22Rv1 (cell line): ENCODE measurements around the gene DCDC1.

ENCODE experiments used
- H3K27ac ChIP-seq: fragments of 450-650 bp; 2 replicates; pipeline ENCODE4 v1.5.1; 2017
- ZFX ChIP-seq: fragments of 450-650 bp; IDR thresholded peaks from 2 replicates; pipeline ENCODE4 v1.6.1; 2017; ENCODE audit warnings: antibody characterized with exemption, borderline replicate concordance
- TF ChIP-seq, protein P1 (sequence below): fragments of 450-650 bp; IDR thresholded peaks from 2 replicates; pipeline ENCODE4 v1.5.1; 2017; ENCODE audit warnings: mild to moderate bottlenecking

The DCDC1 gene

DNA sequence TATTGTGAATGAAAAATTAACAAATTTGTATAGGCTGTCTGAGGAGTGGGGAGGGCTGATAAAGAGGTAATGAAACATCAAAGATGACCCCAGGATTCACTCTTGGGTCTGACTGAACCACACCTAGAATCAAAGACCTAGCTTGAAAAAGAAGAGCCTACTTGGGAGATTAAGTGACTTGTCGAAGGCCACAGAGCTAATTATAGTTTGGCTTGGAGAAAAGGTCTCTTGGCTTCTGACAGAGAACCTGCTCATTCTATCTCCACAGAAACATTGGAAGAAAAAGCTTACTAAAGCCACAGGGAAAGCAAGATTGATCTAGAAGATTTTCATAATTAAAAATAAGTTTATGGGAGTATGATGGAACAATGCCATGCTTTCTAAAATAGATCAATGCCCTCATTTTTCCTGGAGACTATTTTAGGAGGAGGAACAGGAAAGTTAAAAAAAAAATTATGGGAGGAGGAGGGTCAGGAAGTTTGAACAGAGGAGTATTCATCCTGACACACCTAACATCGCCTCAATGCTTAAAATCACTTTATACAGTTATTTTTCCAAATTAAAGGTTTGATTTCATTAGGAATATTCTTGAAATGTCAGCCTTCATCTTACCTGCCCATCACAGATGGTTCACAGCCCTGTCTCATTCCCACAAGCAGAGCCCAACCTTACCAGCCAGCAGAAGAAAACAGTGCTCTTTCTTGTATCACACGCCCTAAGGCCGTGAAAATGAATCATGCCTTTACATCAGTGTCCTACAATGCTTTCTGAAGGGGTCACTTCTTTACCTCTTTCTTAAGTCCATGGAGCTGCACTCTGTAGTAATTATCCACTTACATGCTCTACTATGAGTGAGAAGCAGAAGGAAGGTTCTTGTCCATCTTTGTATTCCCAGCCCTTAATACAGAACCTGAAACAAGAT is 552.3 kb downstream of the DCDC1 start:
- H3K27ac ChIP-seq = no peak overlapping the region
- no peak for TF ChIP-seq ZFX
- TF ChIP-seq, protein P1, sequence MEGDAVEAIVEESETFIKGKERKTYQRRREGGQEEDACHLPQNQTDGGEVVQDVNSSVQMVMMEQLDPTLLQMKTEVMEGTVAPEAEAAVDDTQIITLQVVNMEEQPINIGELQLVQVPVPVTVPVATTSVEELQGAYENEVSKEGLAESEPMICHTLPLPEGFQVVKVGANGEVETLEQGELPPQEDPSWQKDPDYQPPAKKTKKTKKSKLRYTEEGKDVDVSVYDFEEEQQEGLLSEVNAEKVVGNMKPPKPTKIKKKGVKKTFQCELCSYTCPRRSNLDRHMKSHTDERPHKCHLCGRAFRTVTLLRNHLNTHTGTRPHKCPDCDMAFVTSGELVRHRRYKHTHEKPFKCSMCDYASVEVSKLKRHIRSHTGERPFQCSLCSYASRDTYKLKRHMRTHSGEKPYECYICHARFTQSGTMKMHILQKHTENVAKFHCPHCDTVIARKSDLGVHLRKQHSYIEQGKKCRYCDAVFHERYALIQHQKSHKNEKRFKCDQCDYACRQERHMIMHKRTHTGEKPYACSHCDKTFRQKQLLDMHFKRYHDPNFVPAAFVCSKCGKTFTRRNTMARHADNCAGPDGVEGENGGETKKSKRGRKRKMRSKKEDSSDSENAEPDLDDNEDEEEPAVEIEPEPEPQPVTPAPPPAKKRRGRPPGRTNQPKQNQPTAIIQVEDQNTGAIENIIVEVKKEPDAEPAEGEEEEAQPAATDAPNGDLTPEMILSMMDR = no peak

- H3K27ac ChIP-seq = no peak overlapping the region
- TF ChIP-seq, protein P1 = no peak
- no peak for TF ChIP-seq ZFX
Observed at GRCh38 chr11:30815619-30816018, 553.9 kb downstream of the DCDC1 start.

DNA sequence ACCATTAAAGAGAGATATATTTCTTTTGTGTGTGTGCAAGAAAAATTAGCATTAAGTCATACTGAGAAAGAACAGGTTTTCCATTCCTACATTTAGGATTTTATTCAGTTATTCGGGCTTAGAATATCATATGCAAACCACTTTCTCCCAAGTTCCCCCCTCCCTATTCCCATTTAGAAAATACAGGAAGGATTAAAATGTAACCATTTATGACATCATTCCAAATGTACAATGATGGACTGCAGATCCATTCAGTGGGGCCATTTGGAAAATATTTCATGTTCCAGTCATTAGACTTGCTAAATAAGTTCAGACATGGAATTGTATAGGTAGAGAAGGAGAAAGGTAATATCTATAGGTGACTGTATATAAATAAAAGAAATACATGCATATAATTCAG is 554.8 kb downstream of the DCDC1 start:
- TF ChIP-seq ZFX = no peak
- TF ChIP-seq, protein P1 = no peak
- no peak overlapping the region for H3K27ac ChIP-seq
